ENCODE results near the gene GABRB3. TPM values are rescaled to one million over a fixed set of nuclear protein-coding genes. Genes with fewer than 3 reads are reported as not detected.

Gene GABRB3
- total and polyA plus RNA-seq, 2 donors (not counting 3 experiments of a cell fraction or from before 2014, with no cell fraction given): 0.03 TPM; not detected in 1

GRCh38 chr15:26641144-26641543 lies 131.7 kb downstream of the GABRB3 start:
- intact Hi-C loops (cut with micrococcal nuclease) (no loop called here), dilution Hi-C loops (cut with MboI; ENCODE audit: extremely low pct_ligation_motif_present, low sequenced_read_pairs) (no loop called here)
- ChIA-PET POLR2A (no interaction called here), CTCF (no interaction called here)
- H3K27me3 ChIP-seq (ENCODE audit: control insufficient read depth in 2 of 2, insufficient read depth in 2 of 2, low read length in 2 of 2): no peaks in the 10 kb centered on the region
- H3K79me2 ChIP-seq (ENCODE audit: control insufficient read depth, insufficient read depth, low read length): no peaks in the 10 kb centered on the region
- H4K20me1 ChIP-seq (replicated peaks; ENCODE audit: control insufficient read depth, extremely low read depth, insufficient read depth, low read length): no peaks in the 10 kb centered on the region
- no peak for TF ChIP-seq POLR2A (IDR thresholded peaks at IDR 0.05; ENCODE audit: low read depth, low read length)
- H3K27ac ChIP-seq (ENCODE audit: insufficient read depth, low read depth, low read length): no peak overlapping the region
- no peaks in the 10 kb centered on the region for H3K9me1 ChIP-seq (replicated peaks; ENCODE audit: control insufficient read depth, extremely low read depth, insufficient read depth, low read length)
- peaks cover 19% of the 10 kb centered on the region for H3K9me3 ChIP-seq (replicated peaks; ENCODE audit: control insufficient read depth, insufficient read depth, low read length)
- DNase-seq (ENCODE audit: low read depth, low spot score) (no peak), FAIRE-seq (no peak)
- H3K36me3 ChIP-seq (ENCODE audit: control insufficient read depth in 2 of 2, extremely low read depth in 1 of 2, insufficient read depth in 2 of 2, low read length in 2 of 2): no peaks in the 10 kb centered on the region
- no peak overlapping the region for H3K9ac ChIP-seq (replicated peaks; ENCODE audit: extremely low read depth, insufficient read depth, low read length)
- no peak overlapping the region for H3K4me2 ChIP-seq (ENCODE audit: insufficient read depth, low read length)
- no peaks in the 10 kb centered on the region for H3K4me1 ChIP-seq (ENCODE audit: control insufficient read depth, extremely low read depth, insufficient read depth, low read length)
- no TSS peak for BruUV-seq (replicated peaks)
- no peak overlapping the region for H3K4me3 ChIP-seq (replicated peaks in 1 of 3; ENCODE audit: insufficient read depth in 1 of 3, low read depth in 1 of 3, low read length in 3 of 3)
- no peak overlapping the region for H2AFZ ChIP-seq (ENCODE audit: low read depth, low read length)

- Histone ChIP-seq H4K20me1 (replicated peaks; ENCODE audit: control insufficient read depth, extremely low read depth, insufficient read depth, low read length) (no peaks in the 10 kb centered on the region), H3K27ac (ENCODE audit: insufficient read depth, low read depth, low read length) (no peak overlapping the region), H3K9me3 (replicated peaks; ENCODE audit: control insufficient read depth, insufficient read depth, low read length) (peaks cover 19% of the 10 kb centered on the region), H3K4me1 (ENCODE audit: control insufficient read depth, extremely low read depth, insufficient read depth, low read length) (no peaks in the 10 kb centered on the region), H3K27me3 (ENCODE audit: control insufficient read depth in 2 of 2, insufficient read depth in 2 of 2, low read length in 2 of 2) (no peaks in the 10 kb centered on the region), H3K4me2 (ENCODE audit: insufficient read depth, low read length) (no peak overlapping the region), H3K9ac (replicated peaks; ENCODE audit: extremely low read depth, insufficient read depth, low read length) (no peak overlapping the region), H3K79me2 (ENCODE audit: control insufficient read depth, insufficient read depth, low read length) (no peaks in the 10 kb centered on the region), H3K4me3 (replicated peaks in 1 of 3; ENCODE audit: insufficient read depth in 1 of 3, low read depth in 1 of 3, low read length in 3 of 3) (no peak overlapping the region), H3K9me1 (replicated peaks; ENCODE audit: control insufficient read depth, extremely low read depth, insufficient read depth, low read length) (no peaks in the 10 kb centered on the region), H3K36me3 (ENCODE audit: control insufficient read depth in 2 of 2, extremely low read depth in 1 of 2, insufficient read depth in 2 of 2, low read length in 2 of 2) (no peaks in the 10 kb centered on the region), H2AFZ (ENCODE audit: low read depth, low read length) (no peak overlapping the region)
- POLR2A ChIA-PET: no interaction called here
- intact Hi-C loops (cut with micrococcal nuclease): no loop called here
- no peak for DNase-seq (ENCODE audit: low read depth, low spot score)
- no TSS peak for BruUV-seq (replicated peaks)
- CTCF ChIA-PET: no interaction called here
- FAIRE-seq: no peak
- no peak for TF ChIP-seq POLR2A (IDR thresholded peaks at IDR 0.05; ENCODE audit: low read depth, low read length)
- TF ChIP-seq MAX (IDR thresholded peaks at IDR 0.05; ENCODE audit: insufficient read depth, insufficient read length): no peak
- TF ChIP-seq FOS (IDR thresholded peaks at IDR 0.05; ENCODE audit: borderline replicate concordance, insufficient read depth, low read length): no peak
- dilution Hi-C loops (cut with MboI; ENCODE audit: extremely low pct_ligation_motif_present, low sequenced_read_pairs): no loop called here
These were observed 132.3 kb downstream of the GABRB3 start for GRCh38 chr15:26640601-26641000.

Measured in endothelial cell of umbilical vein (primary cell).